GM23248 (cell line): ENCODE results near the gene RASSF9.

Experiments
- EZH2 ChIP-seq: fragments of 200-600 bp; sonication (generic); IDR thresholded peaks from 2 replicates; pipeline ENCODE4 v1.6.1; 2018; ENCODE audit warnings: antibody characterized with exemption, mild to moderate bottlenecking; ENCODE audit not compliant: insufficient read depth, poor library complexity, severe bottlenecking
- EZH2phosphoT487 ChIP-seq: fragments of 200-600 bp; sonication (generic); IDR thresholded peaks from 2 replicates; pipeline ENCODE4 v1.6.1; 2018; ENCODE audit warnings: antibody characterized with exemption, moderate library complexity, mild to moderate bottlenecking, low read depth; ENCODE audit not compliant: insufficient read depth

GRCh38 chr12:85834378-85834777, 1.8 kb downstream of the RASSF9 start:
- TF ChIP-seq EZH2phosphoT487 (no peak), EZH2 (no peak)
